GM12878 (cell line): Measurements from ENCODE around the gene CHID1. TPM values are rescaled to one million over a fixed set of nuclear protein-coding genes. Genes with fewer than 3 reads are reported as not detected.

Experiments used
- ATAC-seq: fragments of 200-7000 bp; cut with Tn5 transposase; 3 replicates; pipeline ENCODE4 v1.9.1; 2020; ENCODE audit warnings: mild to moderate bottlenecking, moderate library complexity
- BruUV-seq: library from RNA; stranded (reverse); fragments of 400-500 nt; replicated peaks from 2 replicates; lab custom pipeline; 2021; lab: Mats Ljungman, UMichigan
- CTCF ChIA-PET: fragments of 300-600 bp; sonication (Branson Sonifier 250); formaldehyde crosslinking; extraction: SDS; loops from one replicate; lab custom pipeline; 2021; ENCODE audit warnings: inconsistent platforms; lab: Yijun Ruan, JAX
- POLR2A ChIA-PET: fragments of 350-600 bp; formaldehyde crosslinking; extraction: SDS; loops from one replicate; lab custom pipeline; 2021; ENCODE audit warnings: inconsistent platforms; lab: Charles Lee
- RAD21 ChIA-PET: fragments of 300-600 bp; sonication (Branson Sonifier 250); formaldehyde crosslinking; loops from one replicate; lab custom pipeline; 2023; ENCODE audit warnings: antibody characterized with exemption; ENCODE audit not compliant: unreplicated experiment; lab: Charles Lee
- SMC1A ChIA-PET: fragments of 300-600 bp; sonication (Branson Sonifier 250); formaldehyde crosslinking; loops from one replicate; lab custom pipeline; 2023; ENCODE audit not compliant: unreplicated experiment, uncharacterized antibody; lab: Charles Lee
- DNase-seq: peaks from one replicate; pipeline ENCODE4 v3.0.0-alpha.2; 2011; ENCODE audit warnings: low read depth, low spot score
- FAIRE-seq: peaks from 3 replicates; lab custom pipeline; 2011; peaks lifted over from hg19 to GRCh38; lab: Jason Lieb, UNC
- H2AFZ ChIP-seq: 2 replicates; pipeline ENCODE4 v1.6.0; 2011; ENCODE audit warnings: low read depth, low read length, control low read depth; ENCODE audit not compliant: control insufficient read depth
- H3K27ac ChIP-seq: 2 replicates; pipeline ENCODE4 v1.5.1; 2011; ENCODE audit warnings: control low read depth; ENCODE audit not compliant: control insufficient read depth, insufficient read depth
- H3K27me3 ChIP-seq, 2 experiments: replicated peaks in 1 of 2; 2 replicates each; pipeline versions ENCODE4 v1.6.0 to v1.6.1; 2011; ENCODE audit warnings: low read length in 1 of 2; ENCODE audit not compliant: control insufficient read depth in 2 of 2, insufficient read depth in 2 of 2
- H3K36me3 ChIP-seq, 2 experiments: 2 replicates each; pipeline ENCODE4 v1.5.1; 2011; ENCODE audit warnings: low read length in 1 of 2; ENCODE audit not compliant: control insufficient read depth in 2 of 2, insufficient read depth in 2 of 2
- H3K4me1 ChIP-seq: 2 replicates; pipeline ENCODE4 v1.6.1; 2011; ENCODE audit warnings: mild to moderate bottlenecking, low read length, moderate library complexity, mixed read lengths; ENCODE audit not compliant: control insufficient read depth, insufficient read depth
- H3K4me2 ChIP-seq: 2 replicates; pipeline ENCODE4 v1.6.0; 2011; ENCODE audit warnings: control low read depth; ENCODE audit not compliant: control insufficient read depth, insufficient read depth
- H3K4me3 ChIP-seq: fragments of 200-600 bp; sonication (generic); 2 replicates; pipeline ENCODE4 v1.5.1; 2016
- H3K79me2 ChIP-seq: 2 replicates; pipeline ENCODE4 v1.6.0; 2011; ENCODE audit warnings: low read length; ENCODE audit not compliant: control insufficient read depth, insufficient read depth
- H3K9ac ChIP-seq: 2 replicates; pipeline ENCODE4 v1.8.0; 2011; ENCODE audit warnings: low read length, control low read depth, mixed read lengths; ENCODE audit not compliant: control insufficient read depth, insufficient read depth
- H3K9me3 ChIP-seq: replicated peaks from 3 replicates; pipeline ENCODE4 v1.5.1; 2011; ENCODE audit warnings: mild to moderate bottlenecking, low read length; ENCODE audit not compliant: control insufficient read depth, insufficient read depth
- H4K20me1 ChIP-seq: 2 replicates; pipeline ENCODE4 v1.6.0; 2011; ENCODE audit not compliant: control insufficient read depth, insufficient read depth
- NR2F1 ChIP-seq: fragments of 450-650 bp; conservative IDR thresholded peaks from 2 replicates; pipeline ENCODE4 v1.6.1; 2017; ENCODE audit warnings: mild to moderate bottlenecking
- WGBS: methylation state at CpG from one replicate; pipeline ENCODE4 v1.1.6; 2016; ENCODE audit warnings: low lambda C conversion rate; ENCODE audit not compliant: insufficient replicate concordance, insufficient coverage; ENCODE audit errors: missing lambda C conversion rate; 5-methylcytosine and 5-hydroxymethylcytosine counted together
- in situ Hi-C: fragments of 300-500 bp; cut with MboI; formaldehyde crosslinking; loops from 9 replicates; pipeline ENCODE4 v1.14.3; 2018; ENCODE audit warnings: mixed read lengths
- intact Hi-C: fragments of 100-400 bp; cut with micrococcal nuclease; formaldehyde crosslinking; loops from one replicate; pipeline ENCODE4 v1.14.2; 2022; ENCODE audit not compliant: unreplicated experiment
- polyA plus RNA-seq, 11 experiments: library from polyadenylated mRNA; depleted of rRNA in 4 of 11; unstranded in 6 of 11; stranded (reverse) in 5 of 11; fragments of >200 nt; fragmentation: Nextera tagmentation in 4 of 11; fragmentation: Illumina TruSeq in 1 of 11; extraction: Ambion mirVana in 4 of 11; extraction: Trizol in 1 of 11; gene quantifications; 1 replicate in 1 of 11; 2 replicates in 10 of 11; pipeline versions ENCODE4 v1.2.1 to v1.2.3, GENCODE V29; 2011 to 2016; ENCODE audit warnings: inconsistent platforms in 2 of 11, missing spikeins in 2 of 11, low read depth in 1 of 11
- total RNA-seq, 4 experiments: library from RNA; depleted of rRNA in 3 of 4; stranded (reverse); fragments of >200 nt in 3 of 4; fragmentation: Illumina TruSeq in 1 of 4; extraction: Trizol in 1 of 4; gene quantifications; 2 replicates each; pipeline versions ENCODE4 v1.2.1 to v1.2.3, GENCODE V29; 2013 to 2021
- TF ChIP-seq, protein P1 (sequence below): IDR thresholded peaks from 2 replicates; pipeline ENCODE4 v1.6.1; 2011; ENCODE audit warnings: borderline replicate concordance, low read depth, mild to moderate bottlenecking, moderate library complexity, low read length; ENCODE audit not compliant: insufficient read depth, poor library complexity, severe bottlenecking

Gene CHID1
- total and polyA plus RNA-seq, 10 of the 15 experiments (the other 5 are each of a cell fraction or from before 2014, with no cell fraction given): 4.8 to 75.2 (median 30.1) TPM

DNA sequence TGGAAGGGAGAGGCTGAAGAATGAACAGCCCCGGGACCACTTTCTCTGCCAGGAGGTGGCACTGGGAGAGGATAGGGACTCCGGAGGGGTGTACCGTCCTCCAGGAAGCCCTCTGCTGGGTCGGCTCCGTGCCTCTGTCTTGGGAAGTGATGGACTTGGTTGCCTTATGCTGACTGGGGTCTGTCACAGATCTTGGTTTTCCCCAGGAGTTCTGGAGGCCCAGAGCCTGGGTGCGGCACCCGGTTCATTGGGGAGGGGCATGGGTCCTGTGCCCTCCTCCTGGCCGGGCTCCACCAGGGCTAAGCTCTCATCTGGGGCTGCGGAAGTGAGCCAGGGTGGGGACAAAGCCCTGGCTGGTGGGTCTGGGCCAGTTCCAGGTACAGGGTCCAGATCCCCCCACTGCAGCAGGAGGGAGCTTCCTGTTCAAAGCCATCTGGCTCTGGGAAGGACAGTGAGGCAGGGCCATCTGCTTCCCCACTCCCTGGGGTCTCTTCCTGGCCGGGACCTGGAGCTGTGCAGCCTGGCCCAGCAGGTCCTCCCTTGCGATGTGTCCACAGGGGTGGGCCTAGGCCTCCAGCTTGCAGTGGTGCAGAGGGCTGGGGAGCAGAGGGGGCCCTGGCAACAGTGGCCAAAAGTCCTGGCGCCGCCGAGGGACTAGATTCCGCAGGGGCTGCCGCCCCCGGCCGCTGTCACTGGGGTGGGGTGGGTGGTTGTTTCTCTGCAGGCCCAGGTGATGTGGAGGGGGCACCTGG is 14.0 kb upstream of the CHID1 start (continued):
- TF ChIP-seq, protein P1, sequence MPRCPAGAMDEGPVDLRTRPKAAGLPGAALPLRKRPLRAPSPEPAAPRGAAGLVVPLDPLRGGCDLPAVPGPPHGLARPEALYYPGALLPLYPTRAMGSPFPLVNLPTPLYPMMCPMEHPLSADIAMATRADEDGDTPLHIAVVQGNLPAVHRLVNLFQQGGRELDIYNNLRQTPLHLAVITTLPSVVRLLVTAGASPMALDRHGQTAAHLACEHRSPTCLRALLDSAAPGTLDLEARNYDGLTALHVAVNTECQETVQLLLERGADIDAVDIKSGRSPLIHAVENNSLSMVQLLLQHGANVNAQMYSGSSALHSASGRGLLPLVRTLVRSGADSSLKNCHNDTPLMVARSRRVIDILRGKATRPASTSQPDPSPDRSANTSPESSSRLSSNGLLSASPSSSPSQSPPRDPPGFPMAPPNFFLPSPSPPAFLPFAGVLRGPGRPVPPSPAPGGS: no peak

DNA sequence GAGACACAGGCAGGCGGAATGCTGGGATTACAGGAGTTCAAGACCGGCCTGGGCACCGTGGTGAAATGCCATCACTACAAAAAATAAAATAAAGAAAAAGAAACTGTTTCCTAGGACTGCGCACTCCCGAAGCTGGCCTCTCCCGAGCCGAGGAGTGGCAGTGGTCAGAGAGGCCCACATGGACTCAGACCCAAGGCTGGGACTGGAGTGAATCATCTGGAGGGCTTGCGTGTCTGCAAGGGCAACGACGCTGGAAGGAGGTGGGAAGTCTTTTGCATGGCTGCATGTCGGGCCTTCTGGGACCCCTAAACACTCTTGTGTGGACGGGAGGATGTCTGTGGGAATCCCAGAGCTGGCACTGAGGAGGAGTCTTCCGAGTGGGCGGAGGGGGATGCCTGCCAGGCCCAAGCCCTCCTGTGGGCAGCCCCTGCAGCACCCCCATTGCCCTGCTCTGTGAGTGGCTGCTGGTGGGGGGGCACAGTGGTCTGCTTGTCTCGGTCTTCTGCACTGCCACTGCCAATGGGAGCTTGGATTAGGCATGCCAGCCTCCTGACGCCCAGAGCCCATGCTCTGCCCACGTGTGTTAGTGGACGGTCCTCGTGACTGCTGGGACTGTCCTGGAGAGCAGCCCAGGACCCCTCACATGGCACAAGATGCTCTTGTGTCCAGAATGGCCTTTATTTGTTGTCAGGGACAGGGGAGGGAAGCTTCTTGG is 13.2 kb upstream of the CHID1 start:
- H3K9ac ChIP-seq: no peak overlapping the region
- in situ Hi-C loops (no loop called here), intact Hi-C loops (no loop called here)
- no peaks in the 10 kb centered on the region for H4K20me1 ChIP-seq
- POLR2A ChIA-PET: no interaction called here
- no peaks in the 10 kb centered on the region for H3K27me3 ChIP-seq
- CTCF ChIA-PET: interaction anchor here (0.8 to 1.6 kb wide), 4 partner anchors 17 to 128 kb away, joined by 3 to 5 read pairs (median 3); no protein-coding TSS in a partner anchor
- SMC1A ChIA-PET: no interaction called here
- peaks cover 7% of the 10 kb centered on the region; the same call in 1 of the 2 replicates for H3K4me1 ChIP-seq
- peaks cover 25% of the 10 kb centered on the region for H3K79me2 ChIP-seq
- no peaks in the 10 kb centered on the region for H3K9me3 ChIP-seq
- H2AFZ ChIP-seq: no peak overlapping the region
- H3K27ac ChIP-seq: no peak overlapping the region
- WGBS: 68% methylated on average over 19 of the region's 19 CpGs
- FAIRE-seq (no peak), DNase-seq (no peak), ATAC-seq (no peak)
- no peak overlapping the region for H3K4me3 ChIP-seq
- TF ChIP-seq NR2F1: no peak
- no peak overlapping the region for H3K4me2 ChIP-seq
- no TSS peak for BruUV-seq
- no peaks in the 10 kb centered on the region for H3K36me3 ChIP-seq
- RAD21 ChIA-PET: no interaction called here
